Aorta (tissue), 5 donors: Measurements from ENCODE around the gene RABGAP1L. TPM values are rescaled to one million over a fixed set of nuclear protein-coding genes. Genes with fewer than 3 reads are reported as not detected.

Source experiments
- ATAC-seq: fragments of 200-7000 bp; cut with Tn5 transposase; one replicate; pipeline ENCODE4 v1.9.1; 2022; ENCODE audit warnings: moderate library complexity; ENCODE audit not compliant: low FRiP score
- DNase-seq, 2 donors: peaks; one replicate each; pipeline ENCODE4 v3.0.0-alpha.2; 2020
- H3K27ac ChIP-seq, 2 donors: one replicate each; pipeline ENCODE4 v1.5.1; 2013; ENCODE audit warnings: low read length in 2 of 2, mild to moderate bottlenecking in 2 of 2, moderate library complexity in 2 of 2, control low read depth in 1 of 2, inconsistent platforms in 1 of 2, low read depth in 1 of 2
- H3K27me3 ChIP-seq, 2 donors: one replicate each; pipeline ENCODE4 v1.6.1; 2013; ENCODE audit warnings: control low read depth in 1 of 2, low read length in 1 of 2, mild to moderate bottlenecking in 1 of 2, moderate library complexity in 1 of 2; ENCODE audit not compliant: insufficient read depth in 2 of 2, control insufficient read depth in 1 of 2
- H3K36me3 ChIP-seq, 2 donors: one replicate each; pipeline ENCODE4 v1.6.1; 2013; ENCODE audit warnings: control low read depth in 1 of 2, low read length in 1 of 2, mild to moderate bottlenecking in 1 of 2; ENCODE audit not compliant: insufficient read depth in 2 of 2, control insufficient read depth in 1 of 2
- H3K4me1 ChIP-seq, 2 donors: one replicate each; pipeline ENCODE4 v1.6.1; 2013; ENCODE audit warnings: low read length in 2 of 2, control low read depth in 1 of 2, mild to moderate bottlenecking in 1 of 2, moderate library complexity in 1 of 2; ENCODE audit not compliant: insufficient read depth in 2 of 2, control insufficient read depth in 1 of 2
- H3K4me3 ChIP-seq, 2 donors: one replicate each; pipeline ENCODE4 v1.5.1; 2013; ENCODE audit warnings: low read length in 2 of 2, control low read depth in 1 of 2, mild to moderate bottlenecking in 1 of 2
- H3K9me3 ChIP-seq: one replicate; pipeline ENCODE4 v1.6.1; 2013; ENCODE audit warnings: mild to moderate bottlenecking, low read length; ENCODE audit not compliant: control insufficient read depth
- WGBS, 2 donors: extraction: QIAGEN DNeasy Blood & Tissue Kit; methylation state at CpG; one replicate each; pipeline ENCODE4 v1.1.7; 2013; 5-methylcytosine and 5-hydroxymethylcytosine counted together
- intact Hi-C, 2 donors: fragments of 100-400 bp; cut with DNase I; formaldehyde crosslinking; loops; one replicate each; pipeline versions ENCODE4 v1.14.2 to v1.15.0; 2022
- polyA plus RNA-seq, 2 donors: library from polyadenylated mRNA; stranded (reverse); fragments of 200-250 nt; gene quantifications; one replicate each; pipeline ENCODE4 v1.2.3, GENCODE V29; 2013
- total RNA-seq, 2 donors: library from RNA; stranded (reverse); fragmentation: NEBNext Ultra II Directional; extraction: Animal tissue kit (Norgen Biotek cat#: 25700); gene quantifications; one replicate each; pipeline ENCODE4 v1.2.1, GENCODE V29; 2021
- donor health status: healthy with polysubstance abuse.
- donor health status: Bipolar disorder and iron deficiency.
- donor health status: DM: no; HTN: no; CAD: no.
- donor health status: DM: no; HTN: no; CAD: no.
- donor health status: DM: yes; HTN: yes; CAD: no.

Gene RABGAP1L
- total and polyA plus RNA-seq, 4 donors: 14.8 to 56.4 (median 38.4) TPM

DNA sequence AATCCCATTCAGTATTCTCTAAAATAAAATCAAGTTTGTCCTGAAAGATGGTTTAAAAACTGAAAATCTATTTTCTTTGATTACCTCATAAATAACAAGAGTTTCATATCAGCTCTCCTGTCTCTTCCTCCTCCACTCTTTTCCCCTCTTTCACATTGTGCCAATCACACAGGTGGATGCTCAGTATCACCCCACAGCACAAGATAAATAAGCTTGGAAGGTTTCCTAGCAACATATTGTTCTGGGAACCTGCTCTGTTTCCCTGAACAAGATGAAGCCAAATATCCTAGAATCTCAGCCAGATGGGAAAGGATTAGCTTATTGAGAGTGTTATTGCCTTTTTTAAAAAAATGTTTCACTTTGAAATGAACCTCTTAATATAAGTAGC, 794.7 kb downstream of the RABGAP1L start:
- no peaks in the 10 kb centered on the region for H3K27me3 ChIP-seq
- peaks cover 3% of the 10 kb centered on the region in 2 donors for H3K4me1 ChIP-seq
- H3K27ac ChIP-seq: no peak overlapping the region
- no peak for ATAC-seq
- DNase-seq: no peak
- intact Hi-C loops: no loop called here
- H3K9me3 ChIP-seq: no peaks in the 10 kb centered on the region
- no peaks in the 10 kb centered on the region for H3K36me3 ChIP-seq
- no peak overlapping the region for H3K4me3 ChIP-seq

DNA sequence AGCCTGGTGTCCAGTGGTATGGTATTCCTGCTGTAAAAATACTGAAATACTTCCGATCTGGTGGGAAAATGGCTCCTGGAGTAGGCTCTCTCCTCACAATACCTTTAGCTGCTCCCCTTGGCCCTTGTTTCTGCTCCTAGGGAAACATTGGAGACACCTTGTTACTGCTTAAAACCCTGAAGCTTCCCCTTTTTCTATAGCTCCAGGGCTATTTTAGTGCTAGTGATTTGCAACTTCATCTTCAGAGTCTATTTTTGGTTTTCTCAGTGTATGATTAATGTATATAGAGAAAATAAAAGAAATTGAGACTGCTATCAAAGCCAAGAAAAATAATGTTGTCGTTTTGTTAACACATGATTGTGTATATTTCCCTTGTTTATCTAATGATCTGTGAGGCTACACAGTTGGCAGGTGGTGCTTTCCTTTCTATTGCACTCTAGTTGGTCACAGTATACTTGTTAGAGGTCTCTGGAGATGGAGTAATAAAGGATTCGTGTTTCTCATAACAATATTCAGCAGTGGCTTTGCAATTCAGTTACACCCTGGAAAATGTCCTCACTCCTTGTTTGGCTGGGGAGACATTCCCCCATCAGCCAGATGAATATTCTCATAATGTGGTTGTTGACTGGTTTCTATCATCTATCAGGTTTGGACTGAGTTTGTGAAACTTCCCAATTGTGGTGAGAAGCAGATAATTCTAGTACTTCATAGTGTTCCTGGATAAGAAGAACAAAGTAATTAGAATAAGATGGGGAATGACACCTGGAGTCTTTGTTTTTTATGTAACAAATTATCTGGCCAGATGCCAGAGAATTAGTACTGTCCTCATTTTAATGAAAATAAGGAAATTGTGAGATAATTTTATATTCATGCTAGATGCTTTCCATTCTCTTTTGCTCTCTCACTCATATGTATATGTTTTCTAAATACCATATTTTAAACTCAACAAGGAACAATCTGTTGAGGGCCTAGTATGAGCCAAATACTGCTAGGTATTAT, 795.6 kb downstream of the RABGAP1L start:
- Histone ChIP-seq H3K27me3 (no peaks in the 10 kb centered on the region), H3K4me1 (peaks cover 3% of the 10 kb centered on the region in 2 donors), H3K9me3 (no peaks in the 10 kb centered on the region), H3K4me3 (no peak overlapping the region), H3K36me3 (no peaks in the 10 kb centered on the region), H3K27ac (no peak overlapping the region)
- intact Hi-C loops: no loop called here
- DNase-seq: no peak
- ATAC-seq: no peak
- 19 to 22% methylated on average over 3 of the region's 3 CpGs for WGBS, 2 donors

DNA sequence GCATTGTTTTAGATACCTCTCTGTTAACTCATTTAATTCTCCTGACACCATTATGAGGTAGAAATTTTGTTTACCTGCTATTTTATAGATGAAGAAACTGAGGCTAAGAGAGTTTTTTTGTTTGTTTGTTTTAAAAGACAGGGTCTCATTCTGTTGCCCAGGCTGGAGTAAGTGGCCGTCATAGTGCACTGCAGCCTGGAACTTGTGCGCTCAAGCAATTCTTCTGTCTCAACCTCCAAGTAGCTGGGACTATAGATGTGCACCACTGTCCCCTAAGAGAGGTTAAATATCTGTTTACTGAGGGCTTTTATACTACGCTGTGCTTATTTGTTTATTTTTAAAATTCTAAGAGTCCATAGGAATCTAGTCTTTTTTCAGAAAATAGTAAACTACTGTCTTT, 796.8 kb downstream of the RABGAP1L start:
- no peak for ATAC-seq
- Histone ChIP-seq H3K4me3 (no peak overlapping the region), H3K27me3 (no peaks in the 10 kb centered on the region), H3K36me3 (no peaks in the 10 kb centered on the region), H3K4me1 (peaks cover 3% of the 10 kb centered on the region in 2 donors), H3K27ac (no peak overlapping the region), H3K9me3 (no peaks in the 10 kb centered on the region)
- DNase-seq: no peak
- 99 to 100% methylated on average over 3 of the region's 3 CpGs for WGBS, 2 donors
- intact Hi-C loops: no loop called here

DNA sequence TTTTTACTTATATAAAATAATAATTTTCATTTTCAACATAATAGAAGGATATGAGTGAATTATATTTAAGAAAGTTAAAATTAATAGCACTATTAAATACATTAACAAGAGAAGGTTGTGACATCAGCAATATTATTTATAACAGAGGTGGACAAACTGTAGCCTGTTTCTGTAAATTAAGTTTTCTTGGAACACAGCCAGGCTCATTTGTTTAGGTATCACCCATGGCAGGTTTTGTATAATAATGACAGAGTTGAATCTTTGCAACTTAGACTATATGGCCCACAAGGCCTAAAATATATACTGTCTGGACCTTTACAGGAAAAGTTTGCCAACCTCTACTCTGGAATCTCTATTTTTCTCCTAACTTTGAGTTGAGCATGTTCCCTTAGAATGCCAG, 797.7 kb downstream of the RABGAP1L start:
- Histone ChIP-seq H3K27ac (no peak overlapping the region), H3K9me3 (no peaks in the 10 kb centered on the region), H3K4me3 (no peak overlapping the region), H3K27me3 (no peaks in the 10 kb centered on the region), H3K4me1 (peaks cover 3% of the 10 kb centered on the region in 2 donors), H3K36me3 (no peaks in the 10 kb centered on the region)
- ATAC-seq: no peak
- no peak for DNase-seq
- intact Hi-C loops: no loop called here

DNA sequence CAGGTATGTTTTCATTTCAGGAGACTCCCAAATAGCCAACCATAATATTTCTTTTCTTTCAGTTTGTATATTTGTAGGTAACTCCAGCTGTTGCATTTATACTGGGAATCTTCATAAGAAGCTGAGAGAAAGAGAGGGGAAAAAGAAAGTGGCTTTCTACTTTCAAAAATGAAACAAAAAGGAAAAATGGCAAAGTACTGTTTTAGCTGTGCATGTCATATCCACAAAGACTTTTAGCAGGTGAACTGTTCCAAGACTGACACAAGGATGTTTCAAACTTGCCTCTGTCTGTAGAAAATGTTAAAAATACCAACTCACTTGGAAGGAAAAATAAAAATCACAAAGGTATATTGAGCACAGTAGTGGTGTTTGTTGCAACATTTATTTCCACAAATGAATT, 798.5 kb downstream of the RABGAP1L start:
- ATAC-seq (no peak), DNase-seq (no peak)
- no peaks in the 10 kb centered on the region for H3K36me3 ChIP-seq
- H3K4me3 ChIP-seq: no peak overlapping the region
- intact Hi-C loops: no loop called here
- no peaks in the 10 kb centered on the region for H3K9me3 ChIP-seq
- H3K4me1 ChIP-seq: peaks cover 3% of the 10 kb centered on the region in 2 donors
- no peaks in the 10 kb centered on the region for H3K27me3 ChIP-seq
- H3K27ac ChIP-seq: no peak overlapping the region

DNA sequence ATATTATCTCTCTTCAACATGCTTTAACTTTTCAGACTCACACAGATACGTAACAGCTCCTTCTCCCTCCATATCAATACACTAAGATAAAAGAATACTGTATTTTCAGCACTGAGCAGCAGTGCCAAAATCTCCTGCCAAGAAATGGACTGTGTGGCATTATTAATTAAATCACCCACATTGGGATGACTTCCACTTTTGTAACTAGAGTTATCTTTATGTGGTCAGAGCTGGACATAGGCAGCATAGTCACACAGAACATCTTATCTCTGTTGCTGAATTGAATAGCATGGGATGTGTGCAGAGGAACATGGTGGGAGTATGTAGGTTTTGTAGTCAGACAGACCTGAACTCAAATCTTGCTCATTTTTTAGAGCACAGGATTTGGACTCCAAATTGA, 799.1 kb downstream of the RABGAP1L start:
- ATAC-seq (no peak), DNase-seq (no peak)
- Histone ChIP-seq H3K36me3 (no peaks in the 10 kb centered on the region), H3K4me3 (no peak overlapping the region), H3K4me1 (peaks cover 3% of the 10 kb centered on the region in 2 donors), H3K27ac (no peak overlapping the region), H3K27me3 (no peaks in the 10 kb centered on the region), H3K9me3 (no peaks in the 10 kb centered on the region)
- WGBS, 2 donors: 68 to 87% methylated on average over 1 of the region's 1 CpG
- intact Hi-C loops: no loop called here

DNA sequence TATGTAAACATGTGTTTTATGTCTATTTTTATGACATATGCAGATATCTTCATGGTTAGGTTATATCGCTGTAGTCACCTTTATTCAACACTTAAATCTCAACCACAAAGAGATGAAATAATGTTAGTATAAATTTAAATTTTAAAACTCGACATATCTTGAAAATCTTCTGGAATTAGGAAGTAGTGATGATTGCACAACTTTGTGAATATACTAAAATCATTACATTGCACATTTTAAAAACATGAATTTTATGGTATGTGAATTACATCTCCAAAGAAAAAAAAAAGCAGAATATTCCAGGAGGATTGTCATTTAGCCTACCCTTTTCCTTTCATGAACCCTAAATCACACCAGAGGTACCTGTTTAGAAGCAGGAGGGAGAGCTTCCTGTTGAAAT, 801.0 kb downstream of the RABGAP1L start:
- H3K36me3 ChIP-seq: no peaks in the 10 kb centered on the region
- no peaks in the 10 kb centered on the region for H3K9me3 ChIP-seq
- no peak for DNase-seq
- no peaks in the 10 kb centered on the region for H3K27me3 ChIP-seq
- no peak overlapping the region for H3K4me3 ChIP-seq
- intact Hi-C loops: no loop called here
- no peak overlapping the region for H3K27ac ChIP-seq
- no peak for ATAC-seq
- WGBS, 2 donors: 96% methylated on average over 2 of the region's 2 CpGs
- peaks cover 0 to 7% of the 10 kb centered on the region in 2 donors for H3K4me1 ChIP-seq

DNA sequence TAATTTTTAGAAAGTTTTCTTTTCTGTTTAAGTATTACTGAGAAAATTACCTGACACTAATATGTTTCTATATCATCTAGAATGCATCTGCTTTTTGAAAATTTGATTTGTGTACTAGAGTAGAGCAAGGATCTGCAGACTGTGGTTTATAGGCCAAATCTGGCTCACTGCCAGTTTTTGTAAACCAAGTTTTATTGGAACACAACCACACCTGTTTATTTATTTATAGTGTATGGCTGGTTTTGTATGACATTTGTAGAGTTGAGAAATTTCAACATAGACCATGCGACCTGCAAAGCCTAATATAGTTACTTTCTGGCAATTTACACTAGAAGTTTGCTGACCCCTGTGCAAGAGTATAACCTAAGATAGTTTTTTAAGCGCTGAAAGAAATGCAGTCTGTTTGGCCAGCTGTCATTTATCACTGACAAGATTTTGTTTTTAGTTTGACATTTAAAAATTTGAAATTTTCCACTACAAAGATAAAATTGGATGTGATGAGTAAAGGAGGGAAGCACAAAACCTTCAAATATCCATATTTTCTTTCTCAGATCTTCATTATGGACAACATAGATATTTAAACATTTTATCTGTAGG, 804.3 kb downstream of the RABGAP1L start:
- Histone ChIP-seq H3K4me3 (no peak overlapping the region), H3K27me3 (no peaks in the 10 kb centered on the region), H3K4me1 (peaks cover 0 to 7% of the 10 kb centered on the region in 2 donors), H3K9me3 (no peaks in the 10 kb centered on the region), H3K36me3 (no peaks in the 10 kb centered on the region), H3K27ac (no peak overlapping the region)
- intact Hi-C loops: no loop called here
- DNase-seq (no peak), ATAC-seq (no peak)
- WGBS, 2 donors: 20 to 24% methylated on average over 2 of the region's 2 CpGs
